ENCODE data around the gene GBX1. TPM values are rescaled to one million over a fixed set of nuclear protein-coding genes. Genes with fewer than 3 reads are reported as not detected.

Gene GBX1
- total and polyA plus RNA-seq, 5 experiments from 2014 or later: not detected

GRCh38 chr7:151191544-151191943 is 24.1 kb upstream of the GBX1 start:
- H3K4me1 Mint-ChIP-seq: peaks cover 0 to 12% (median 5%) of the 10 kb centered on the region in 4 donors
- POLR2A ChIA-PET: no interaction called here
- no peak for ATAC-seq
- no peaks in the 10 kb centered on the region for H3K36me3 Mint-ChIP-seq
- peaks cover 0 to 10% (median 3%) of the 10 kb centered on the region in 5 donors for H3K27me3 Mint-ChIP-seq
- no peak overlapping the region for H3K27ac Mint-ChIP-seq
- peaks cover 0 to 2% (median 0%) of the 10 kb centered on the region in 9 donors for H3K9me3 Mint-ChIP-seq
- H3K4me3 Mint-ChIP-seq: no peak overlapping the region
- no peak for DNase-seq

- no peak for ATAC-seq
- Mint-ChIP-seq H3K36me3 (no peaks in the 10 kb centered on the region), H3K27ac (no peak overlapping the region), H3K27me3 (peaks cover 0 to 5% (median 0%) of the 10 kb centered on the region in 5 donors), H3K9me3 (peaks cover 0 to 2% (median 0%) of the 10 kb centered on the region in 9 donors), H3K4me1 (peaks cover 0 to 2% (median under 1%) of the 10 kb centered on the region in 4 donors), H3K4me3 (no peak overlapping the region)
- POLR2A ChIA-PET: no interaction called here
- no peak for DNase-seq
Measured at GRCh38 chr7:151189038-151189437, 21.5 kb upstream of the GBX1 start.

GRCh38 chr7:151188252-151188542 is 20.7 kb upstream of the GBX1 start:
- peak overlapping the region in 1 of 10 donors; percentile 11 for H3K27ac Mint-ChIP-seq
- no peaks in the 10 kb centered on the region for H3K4me1 Mint-ChIP-seq
- DNase-seq: peak in 1 of 10 donors; percentile 37
- H3K36me3 Mint-ChIP-seq: no peaks in the 10 kb centered on the region
- ATAC-seq: no peak
- H3K9me3 Mint-ChIP-seq: peaks cover 0 to 2% (median 0%) of the 10 kb centered on the region in 9 donors
- H3K4me3 Mint-ChIP-seq: no peak overlapping the region
- POLR2A ChIA-PET: no interaction called here
- peaks cover 0 to 5% (median 0%) of the 10 kb centered on the region in 5 donors for H3K27me3 Mint-ChIP-seq

- H3K36me3 Mint-ChIP-seq: no peaks in the 10 kb centered on the region
- no peak overlapping the region for H3K4me3 Mint-ChIP-seq
- POLR2A ChIA-PET: no interaction called here
- H3K4me1 Mint-ChIP-seq: no peaks in the 10 kb centered on the region
- ATAC-seq (no peak), DNase-seq (peak in 1 of 10 donors; percentile 46)
- H3K9me3 Mint-ChIP-seq: peaks cover 0 to 2% (median 0%) of the 10 kb centered on the region in 9 donors
- H3K27me3 Mint-ChIP-seq: peaks cover 0 to 5% (median 0%) of the 10 kb centered on the region in 5 donors
- no peak overlapping the region for H3K27ac Mint-ChIP-seq
Measured at GRCh38 chr7:151187409-151188251, 20.1 kb upstream of the GBX1 start.

GRCh38 chr7:151186640-151187408 is 19.3 kb upstream of the GBX1 start, which contains the start of gene ASB10:
Gene ASB10, minus strand, starts transcription at chr7:151187250. Its CDS starts 120 bp downstream, at chr7:151187130.
- Mint-ChIP-seq H3K27ac (no peak within 1 kb of the TSS), H3K9me3 (peaks cover 0 to 2% (median 0%) of the 10 kb centered on the region in 9 donors), H3K36me3 (no peaks in the 10 kb centered on the region), H3K4me3 (no peak within 1 kb of the TSS), H3K4me1 (no peaks in the 10 kb centered on the region), H3K27me3 (peaks cover 0 to 7% (median 0%) of the 10 kb centered on the region in 5 donors)
- DNase-seq: peak in 1 of 10 donors; percentile 34
- POLR2A ChIA-PET: no interaction called here
- no peak for ATAC-seq

GRCh38 chr7:151185762-151186639 is 18.5 kb upstream of the GBX1 start:
- peaks cover 0 to 9% (median 0%) of the 10 kb centered on the region in 5 donors for H3K27me3 Mint-ChIP-seq
- H3K4me3 Mint-ChIP-seq: no peak overlapping the region
- ATAC-seq (no peak), DNase-seq (peak in 1 of 10 donors; percentile 52)
- H3K27ac Mint-ChIP-seq: no peak overlapping the region
- peaks cover 0 to 2% (median 0%) of the 10 kb centered on the region in 9 donors for H3K9me3 Mint-ChIP-seq
- H3K36me3 Mint-ChIP-seq: no peaks in the 10 kb centered on the region
- H3K4me1 Mint-ChIP-seq: no peaks in the 10 kb centered on the region
- POLR2A ChIA-PET: no interaction called here

- POLR2A ChIA-PET: no interaction called here
- Mint-ChIP-seq H3K4me3 (no peak overlapping the region), H3K36me3 (no peaks in the 10 kb centered on the region), H3K4me1 (no peaks in the 10 kb centered on the region), H3K27me3 (peaks cover 9 to 39% (median 17%) of the 10 kb centered on the region in 5 donors), H3K9me3 (no peaks in the 10 kb centered on the region), H3K27ac (no peak overlapping the region)
- ATAC-seq (no peak), DNase-seq (no peak)
Measured at GRCh38 chr7:151181011-151181431, 13.5 kb upstream of the GBX1 start.

GRCh38 chr7:151179946-151180345 is 12.5 kb upstream of the GBX1 start:
- no peaks in the 10 kb centered on the region for H3K9me3 Mint-ChIP-seq
- no peaks in the 10 kb centered on the region for H3K4me1 Mint-ChIP-seq
- POLR2A ChIA-PET: no interaction called here
- H3K4me3 Mint-ChIP-seq: no peak overlapping the region
- H3K27ac Mint-ChIP-seq: no peak overlapping the region
- DNase-seq: peak in 1 of 10 donors; percentile 58
- peaks cover 13 to 48% (median 17%) of the 10 kb centered on the region in 5 donors for H3K27me3 Mint-ChIP-seq
- H3K36me3 Mint-ChIP-seq: no peaks in the 10 kb centered on the region
- no peak for ATAC-seq

GRCh38 chr7:151179287-151179860 is 11.9 kb upstream of the GBX1 start:
- Mint-ChIP-seq H3K27ac (no peak overlapping the region), H3K4me1 (peaks cover 0 to 2% (median 0%) of the 10 kb centered on the region in 4 donors), H3K9me3 (no peaks in the 10 kb centered on the region), H3K4me3 (no peak overlapping the region), H3K27me3 (peaks cover 13 to 51% (median 17%) of the 10 kb centered on the region in 5 donors), H3K36me3 (no peaks in the 10 kb centered on the region)
- DNase-seq: peak in 1 of 10 donors; percentile 50
- ATAC-seq: no peak
- POLR2A ChIA-PET: no interaction called here

- H3K4me3 Mint-ChIP-seq: no peak overlapping the region
- H3K36me3 Mint-ChIP-seq: no peaks in the 10 kb centered on the region
- no peak overlapping the region for H3K27ac Mint-ChIP-seq
- POLR2A ChIA-PET: no interaction called here
- H3K27me3 Mint-ChIP-seq: peaks cover 13 to 55% (median 17%) of the 10 kb centered on the region in 5 donors
- H3K9me3 Mint-ChIP-seq: no peaks in the 10 kb centered on the region
- ATAC-seq (no peak), DNase-seq (peak in 1 of 10 donors; percentile 14)
- peaks cover 0 to 2% (median 0%) of the 10 kb centered on the region in 4 donors for H3K4me1 Mint-ChIP-seq
Measured at GRCh38 chr7:151178831-151179230, 11.3 kb upstream of the GBX1 start.

- Mint-ChIP-seq H3K36me3 (no peaks in the 10 kb centered on the region), H3K27ac (no peak overlapping the region), H3K4me1 (peaks cover 0 to 3% (median 2%) of the 10 kb centered on the region in 4 donors), H3K9me3 (no peaks in the 10 kb centered on the region), H3K27me3 (peaks cover 16 to 61% (median 22%) of the 10 kb centered on the region in 5 donors), H3K4me3 (no peak overlapping the region)
- no peak for DNase-seq
- ATAC-seq: no peak
- POLR2A ChIA-PET: no interaction called here
Measured at GRCh38 chr7:151178236-151178635, 10.7 kb upstream of the GBX1 start.

GRCh38 chr7:151177310-151177709 is 9.8 kb upstream of the GBX1 start:
- Mint-ChIP-seq H3K9me3 (no peaks in the 10 kb centered on the region), H3K4me3 (no peak overlapping the region), H3K27me3 (peaks cover 25 to 69% (median 29%) of the 10 kb centered on the region in 5 donors), H3K4me1 (peaks cover 4 to 13% (median 7%) of the 10 kb centered on the region in 4 donors), H3K36me3 (no peaks in the 10 kb centered on the region), H3K27ac (no peak overlapping the region)
- DNase-seq: no peak
- POLR2A ChIA-PET: no interaction called here
- no peak for ATAC-seq
